NCI-H2081 treated with DMSO at 0.1 percent for 48 hours (cell line): Measurements from ENCODE around the gene FGFR1OP2.
"Not testable (repeated sequence)": the region's sequence is repeated elsewhere in the genome, so short reads cannot be mapped to it uniquely, and the experiment has no call there.

ENCODE experiments used
- DNase-seq: peaks from one replicate; lab custom pipeline; 2025; lab: John Stamatoyannopoulos, UW

The FGFR1OP2 gene

DNA sequence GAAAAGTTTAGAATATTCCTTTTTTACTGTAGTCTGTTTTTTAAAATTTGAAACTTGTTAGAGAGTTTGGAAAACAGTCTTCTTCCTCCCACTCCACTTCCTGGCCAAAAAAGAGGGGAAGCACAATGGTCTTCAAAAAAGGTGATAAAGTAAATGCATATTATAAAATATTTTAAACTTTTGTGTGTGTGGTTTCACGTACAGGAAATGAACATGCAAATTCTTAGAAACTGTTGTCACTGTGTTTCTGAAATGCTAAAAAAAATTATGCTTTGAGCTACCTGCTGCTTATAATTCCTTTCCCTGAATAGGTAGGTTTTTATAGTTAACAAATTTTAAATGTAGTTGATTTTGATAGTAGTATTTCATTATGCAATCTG is 2.9 kb downstream of the FGFR1OP2 start:
- DNase-seq = no peak

DNA sequence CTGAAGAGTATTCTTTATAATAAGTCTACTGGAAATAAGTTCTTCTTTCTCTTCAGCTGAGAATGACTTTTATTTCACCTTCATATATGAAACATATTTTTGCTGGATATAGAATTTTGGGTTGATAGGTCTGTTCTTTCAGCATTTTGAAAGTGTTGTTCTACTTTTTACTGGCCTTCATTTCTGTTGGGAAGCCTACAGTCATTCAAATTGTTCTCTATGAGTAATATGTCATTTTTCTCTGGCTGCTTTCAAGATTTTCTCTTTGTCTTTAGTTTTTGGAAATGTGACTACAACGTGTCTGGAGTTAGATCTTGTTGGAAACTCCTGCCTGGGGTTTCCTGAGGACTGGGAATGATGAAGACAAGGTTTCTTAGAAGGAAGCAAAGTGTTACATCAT is 10.0 kb downstream of the FGFR1OP2 start:
- DNase-seq = no peak

DNA sequence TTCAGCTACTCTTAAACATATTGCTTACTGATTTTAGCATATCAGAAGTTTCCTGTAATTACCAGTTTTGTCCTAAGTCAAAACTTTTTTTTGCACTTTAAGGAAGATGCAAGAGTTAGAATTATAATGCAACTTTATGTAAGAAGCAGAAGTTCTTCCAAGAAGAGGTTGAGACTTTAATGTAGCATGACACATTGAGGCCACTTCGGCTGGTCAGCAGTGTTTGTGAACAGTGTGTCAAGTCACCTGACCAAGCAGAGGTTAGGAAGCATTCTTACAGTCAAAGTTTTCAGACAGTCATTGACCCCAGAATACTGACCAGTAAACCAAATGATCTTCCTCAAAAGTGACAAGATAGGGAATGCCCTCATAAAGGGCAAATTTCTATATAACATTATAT is 15.2 kb downstream of the FGFR1OP2 start:
- no peak for DNase-seq

DNA sequence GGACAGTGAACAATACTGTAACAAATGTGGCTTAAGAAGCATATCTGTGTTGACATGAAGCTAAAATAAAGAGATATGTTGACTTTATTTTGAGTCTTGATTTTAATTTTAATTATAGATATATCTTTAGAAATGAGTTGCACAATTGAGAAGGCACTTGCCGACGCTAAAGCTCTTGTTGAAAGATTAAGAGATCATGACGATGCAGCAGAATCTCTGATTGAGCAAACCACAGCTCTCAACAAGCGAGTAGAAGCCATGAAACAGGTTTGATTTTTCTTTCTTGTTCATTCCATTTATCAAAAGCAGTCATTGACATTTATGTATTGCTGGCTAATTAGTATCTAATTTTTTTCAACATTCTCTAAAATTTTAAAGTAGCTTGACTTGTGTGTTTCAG is 15.8 kb downstream of the FGFR1OP2 start:
- no peak for DNase-seq

DNA sequence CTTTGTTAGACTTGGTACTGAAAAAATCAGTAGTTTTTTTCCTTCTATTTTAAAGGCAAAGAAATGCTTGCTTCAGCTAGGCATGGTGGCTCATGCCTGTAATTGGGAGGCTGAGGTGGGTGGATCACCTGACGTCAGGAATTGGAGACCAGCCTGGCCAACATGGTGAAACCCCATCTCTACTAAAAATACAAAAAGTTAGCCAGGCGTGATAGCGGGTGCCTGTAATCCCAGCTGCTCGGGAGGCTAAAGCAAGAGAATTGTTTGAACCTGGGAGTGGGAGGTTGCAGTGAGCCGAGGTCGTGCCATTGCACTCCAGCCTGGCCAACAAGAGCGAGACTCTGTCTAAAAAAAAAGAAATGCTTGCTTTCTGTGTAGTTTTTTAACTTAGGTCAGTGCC is 23.1 kb downstream of the FGFR1OP2 start:
- not testable (repeated sequence) for DNase-seq

DNA sequence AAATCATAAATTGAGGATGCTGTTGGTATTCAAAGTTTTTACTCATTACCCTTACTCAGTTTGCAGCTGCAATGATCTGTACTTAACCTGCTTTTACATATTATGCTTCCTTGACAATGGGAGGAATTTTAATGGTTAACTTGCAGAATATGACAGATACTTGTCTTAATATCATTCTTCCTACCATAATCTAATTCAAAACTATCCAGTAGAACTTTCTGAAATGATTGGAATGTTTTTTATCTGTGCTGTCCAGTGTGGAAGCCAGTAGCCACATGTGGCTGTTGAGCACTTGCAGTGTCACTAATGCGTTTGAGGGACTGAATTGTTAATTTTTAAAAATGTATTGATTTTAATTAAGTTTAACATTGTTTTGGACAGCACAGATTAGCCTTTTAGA is 23.5 kb downstream of the FGFR1OP2 start:
- no peak for DNase-seq

DNA sequence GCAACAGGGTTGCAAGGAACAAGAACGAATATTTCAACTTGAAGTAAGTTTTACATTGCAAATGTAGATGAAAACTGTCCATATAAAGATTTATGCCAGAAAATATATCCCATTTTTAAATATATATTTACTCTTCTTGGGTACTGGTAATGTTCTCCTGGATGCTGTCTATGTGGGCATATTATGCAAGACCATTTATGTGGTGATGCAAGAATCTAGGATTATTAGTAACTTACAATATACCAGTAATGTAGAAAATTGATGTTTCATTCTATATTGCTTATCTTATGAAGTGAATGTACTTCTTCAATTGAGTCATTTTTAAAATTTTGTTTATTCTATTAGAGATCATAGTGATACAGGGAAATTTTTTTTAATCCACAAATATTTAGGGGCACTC is 25.1 kb downstream of the FGFR1OP2 start:
- DNase-seq = no peak

DNA sequence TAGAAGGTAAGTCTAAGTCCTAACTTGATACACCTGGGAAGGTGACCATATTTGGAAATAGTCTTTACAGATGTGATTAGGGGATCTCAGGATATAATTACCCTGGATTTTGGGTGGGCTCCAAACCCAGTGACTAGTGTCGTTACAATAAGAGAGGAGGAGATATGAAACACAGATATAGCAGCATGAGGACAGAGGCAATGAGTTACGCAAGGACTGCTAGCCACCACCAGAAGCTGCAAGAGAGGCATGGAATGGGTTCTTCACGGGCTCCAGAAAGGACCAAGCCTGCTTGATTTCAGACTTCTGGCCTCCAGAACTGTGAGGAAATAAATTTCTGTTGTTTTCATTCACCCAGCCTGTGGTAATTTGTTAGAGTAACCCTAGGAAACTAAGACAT is 28.6 kb downstream of the FGFR1OP2 start:
- DNase-seq = no peak

DNA sequence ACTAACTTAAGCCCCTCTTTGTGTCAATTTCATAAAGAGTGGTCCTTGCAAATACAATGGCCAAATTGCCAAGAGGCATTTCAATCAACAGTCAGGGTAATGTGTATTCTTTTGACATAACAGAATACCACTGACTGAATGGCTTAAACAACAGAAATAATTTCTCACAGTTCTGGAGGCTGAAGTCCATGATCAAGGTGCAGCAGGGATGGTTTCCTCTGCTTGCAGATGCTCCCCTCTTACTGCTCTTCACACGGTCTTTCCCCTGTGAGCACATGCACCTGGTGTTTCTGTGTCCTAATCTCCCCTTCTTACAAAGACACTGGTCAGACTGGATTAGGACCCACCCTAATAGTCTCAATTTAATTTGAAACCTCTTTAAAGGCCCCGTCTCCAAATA is 31.9 kb downstream of the FGFR1OP2 start:
- no peak for DNase-seq

DNA sequence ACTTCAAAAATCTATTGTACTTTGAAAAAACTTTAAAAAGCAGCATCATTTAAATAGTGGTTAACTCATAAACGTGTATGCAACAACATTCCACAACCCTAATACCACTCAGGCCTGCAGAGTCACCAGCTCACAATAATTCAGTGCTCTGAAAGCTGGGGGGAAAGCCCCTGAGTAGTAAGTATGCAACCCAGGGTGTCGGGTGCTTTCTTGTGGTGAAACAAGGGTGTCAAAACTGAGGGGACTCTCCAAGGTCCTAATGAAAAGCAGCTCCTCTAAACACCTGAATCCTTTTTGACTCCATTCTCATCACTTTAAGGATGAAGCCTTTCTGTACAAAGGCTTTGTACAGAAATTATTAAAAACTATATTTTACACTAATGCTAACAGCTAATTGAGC is 33.7 kb downstream of the FGFR1OP2 start:
- DNase-seq = no peak

DNA sequence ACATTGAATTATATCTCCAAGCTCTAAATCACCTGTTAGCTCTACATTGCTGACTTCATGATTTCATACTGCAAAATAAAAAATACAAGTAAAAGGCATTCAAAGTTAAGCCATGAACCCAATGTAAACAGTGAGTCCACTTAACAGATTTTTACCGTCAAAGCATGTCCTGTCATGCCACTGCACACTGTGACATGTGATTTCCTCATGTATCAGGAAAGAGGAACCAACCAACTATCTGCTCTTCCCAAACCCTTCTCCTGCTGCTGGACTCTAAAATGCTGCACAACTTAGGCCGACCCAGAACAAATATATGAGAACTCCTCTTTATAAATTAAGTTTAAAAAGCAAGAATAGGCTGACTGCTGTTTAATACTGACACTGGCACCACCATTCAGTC is 38.4 kb downstream of the FGFR1OP2 start:
- DNase-seq = no peak

DNA sequence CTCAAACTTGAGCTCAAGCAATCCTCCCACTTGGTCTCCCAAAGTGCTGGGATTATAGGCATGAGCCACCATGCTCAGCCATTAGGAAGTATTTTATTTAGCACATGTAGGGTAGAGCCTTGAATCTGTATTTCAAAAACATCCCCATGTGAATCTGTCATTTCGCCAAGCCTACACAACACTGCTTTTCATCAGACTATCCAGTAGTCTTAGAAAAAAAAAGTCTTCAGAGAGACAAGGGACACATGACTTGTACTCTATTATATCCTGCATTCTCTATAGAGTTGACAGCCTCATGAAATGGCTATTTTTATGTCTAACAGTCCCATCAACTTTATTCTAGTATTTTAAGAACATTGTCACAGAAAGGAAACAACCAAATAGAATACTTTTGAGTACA is 40.5 kb downstream of the FGFR1OP2 start:
- DNase-seq = no peak

DNA sequence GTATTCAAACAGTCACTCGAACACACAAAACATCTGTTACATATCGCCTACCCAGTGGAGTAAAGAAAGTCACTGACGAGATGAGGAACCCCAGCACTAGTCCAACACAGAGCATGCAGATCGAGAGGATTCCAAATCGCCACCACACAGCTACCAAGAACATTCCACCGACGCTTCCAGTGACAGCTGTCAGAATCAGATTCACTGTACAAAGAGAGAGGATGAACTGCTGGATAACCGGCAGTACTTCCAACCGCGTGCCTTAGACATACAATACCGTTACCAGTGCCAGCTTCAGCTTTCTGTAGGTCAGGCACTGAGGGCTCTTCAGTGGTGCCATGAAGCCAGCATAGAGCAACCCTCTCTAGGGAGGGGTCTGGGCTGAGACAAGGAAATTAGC is 41.5 kb downstream of the FGFR1OP2 start:
- no peak for DNase-seq

DNA sequence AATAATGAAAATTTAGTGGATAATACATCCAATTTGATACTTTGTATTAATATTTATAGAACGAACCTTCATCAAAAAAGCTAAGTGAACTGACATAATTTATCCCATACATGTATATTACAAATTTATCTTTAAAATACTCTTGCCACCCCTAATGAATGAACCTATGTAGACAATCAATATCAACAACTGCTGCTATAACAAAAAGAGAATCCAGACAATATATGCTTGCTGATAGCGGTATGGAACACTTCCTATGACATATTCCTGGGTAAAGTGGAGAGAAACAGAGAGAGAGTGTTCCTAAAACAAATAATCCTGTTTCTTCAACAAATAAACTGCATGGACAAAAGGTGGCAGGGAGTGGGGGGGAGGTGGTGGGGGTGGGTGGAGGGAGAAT is 44.6 kb downstream of the FGFR1OP2 start:
- DNase-seq = no peak

DNA sequence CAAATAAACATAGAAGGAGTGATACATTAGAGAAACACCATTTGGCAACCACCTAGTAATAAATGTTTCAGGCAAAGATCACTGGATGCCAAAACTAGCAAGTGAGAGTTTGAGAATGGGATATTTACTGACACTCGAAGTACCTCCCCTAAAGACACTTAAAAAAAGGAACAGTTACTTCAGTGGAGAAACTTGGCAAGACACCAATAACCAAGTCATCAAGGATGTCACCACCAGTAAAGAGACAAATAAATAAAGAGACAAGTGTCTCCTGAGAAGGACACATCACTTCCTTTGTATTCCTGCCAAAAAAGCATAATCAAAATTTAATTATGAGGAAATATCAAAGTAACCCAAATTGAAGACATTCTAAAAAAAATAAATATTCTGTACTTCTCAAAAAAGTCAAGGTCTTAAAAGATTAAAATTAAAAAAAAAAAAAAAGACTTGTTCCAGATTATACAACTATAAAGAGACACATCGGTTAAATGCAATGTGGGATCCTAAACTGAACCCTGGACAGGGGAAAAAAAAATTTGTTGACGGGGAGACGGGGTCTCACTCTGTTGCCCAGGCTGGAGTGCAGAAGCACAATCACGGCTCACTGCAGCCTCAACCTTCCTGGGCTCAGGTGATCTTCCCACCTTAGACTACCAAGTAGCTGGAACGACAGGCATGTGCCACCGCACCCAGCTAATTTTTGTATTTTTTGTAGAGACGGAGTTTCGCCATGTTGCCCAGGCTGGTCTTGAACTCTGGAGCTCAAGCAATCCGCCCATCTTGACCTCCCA is 49.6 kb downstream of the FGFR1OP2 start:
- no peak for DNase-seq

DNA sequence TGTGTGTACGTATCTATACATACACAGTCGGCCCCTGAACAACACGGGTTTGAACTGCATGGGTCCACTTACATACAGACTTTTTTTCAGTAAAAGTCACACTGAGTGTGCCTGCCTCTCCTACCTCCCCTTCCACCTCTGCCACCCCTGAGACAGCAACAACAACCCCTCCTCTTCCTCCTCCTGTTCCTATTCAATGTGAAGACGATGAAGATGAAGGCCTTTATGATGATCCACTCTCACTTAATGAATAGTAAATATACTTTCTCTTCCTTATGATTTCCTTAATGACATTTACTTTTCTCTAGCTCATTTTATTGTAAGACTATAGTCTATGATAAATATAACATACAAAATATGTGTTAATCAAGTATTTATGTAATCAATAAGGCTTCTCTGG is 50.4 kb downstream of the FGFR1OP2 start:
- no peak for DNase-seq

DNA sequence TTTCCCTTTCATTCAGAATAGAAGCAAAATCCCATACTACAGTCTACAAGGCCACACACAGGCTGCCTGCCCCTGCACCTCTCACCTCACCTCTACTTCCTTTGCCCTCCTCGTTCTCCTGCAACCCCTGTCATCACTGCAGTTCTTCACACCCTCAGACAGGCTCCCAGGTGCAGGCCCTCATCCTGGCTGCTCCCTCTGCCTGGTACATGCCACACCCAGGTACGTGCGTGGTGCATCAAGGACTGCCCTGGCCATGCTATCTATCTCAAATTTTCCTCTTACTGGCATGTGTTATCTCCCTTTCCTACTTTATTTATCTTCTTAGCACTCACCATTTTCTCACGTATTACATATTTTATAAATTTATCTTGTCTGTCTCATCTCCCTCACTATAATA is 51.6 kb downstream of the FGFR1OP2 start:
- no peak for DNase-seq

DNA sequence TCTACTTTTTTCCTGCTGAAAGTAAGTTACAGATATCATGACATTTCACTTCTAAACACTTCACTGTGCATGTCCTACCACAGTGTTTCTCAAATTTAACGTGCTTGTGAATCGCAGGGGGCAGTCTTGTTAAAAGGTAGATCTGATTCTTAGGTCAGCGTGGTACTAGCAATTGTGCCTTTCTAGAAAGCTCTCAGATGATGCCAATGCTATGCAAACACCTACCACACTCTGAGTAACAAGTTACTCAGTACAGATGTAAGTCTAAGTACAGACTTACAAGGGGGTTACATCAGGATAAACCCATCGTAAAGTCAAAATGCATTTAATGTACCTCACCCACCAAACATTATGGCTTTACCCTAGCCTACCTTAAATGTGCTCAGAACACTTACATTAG is 53.6 kb downstream of the FGFR1OP2 start:
- no peak for DNase-seq

DNA sequence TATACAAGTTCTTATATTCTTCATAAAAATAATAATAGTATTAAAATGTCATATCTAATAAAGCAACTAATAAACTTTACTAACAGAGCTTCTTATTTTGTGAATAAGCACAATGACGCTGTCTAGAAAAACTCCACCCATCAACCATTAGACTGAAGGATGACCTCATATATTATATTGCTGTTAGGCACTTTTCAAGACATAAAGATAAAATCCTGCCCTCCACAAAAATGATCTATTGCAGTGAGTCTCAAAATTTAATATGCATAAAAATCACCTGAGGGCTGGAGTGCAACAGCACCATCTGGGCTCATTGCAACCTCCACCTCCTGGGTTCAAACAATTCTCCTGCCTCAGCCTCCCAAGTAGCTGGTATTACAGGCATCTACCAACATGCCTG is 55.8 kb downstream of the FGFR1OP2 start:
- no peak for DNase-seq

DNA sequence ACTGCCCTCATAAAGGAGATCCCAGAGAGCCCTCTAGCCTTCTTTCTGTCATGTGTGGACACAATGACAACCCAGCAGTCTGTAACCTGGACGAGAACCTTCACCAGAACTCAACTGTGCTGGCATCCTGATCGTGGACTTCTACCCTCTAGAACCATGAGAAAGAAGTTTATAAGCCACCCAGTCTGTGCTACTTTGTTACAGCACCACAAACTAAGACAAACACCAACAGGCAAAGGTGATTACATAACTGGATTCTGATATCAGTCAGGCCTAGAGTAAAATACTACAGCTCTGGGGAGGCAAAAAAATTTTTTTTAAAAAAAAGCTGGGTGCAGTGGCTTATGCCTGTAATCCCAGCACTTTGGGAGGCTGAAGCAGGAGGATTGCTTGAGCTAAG is 57.4 kb downstream of the FGFR1OP2 start:
- DNase-seq = no peak

DNA sequence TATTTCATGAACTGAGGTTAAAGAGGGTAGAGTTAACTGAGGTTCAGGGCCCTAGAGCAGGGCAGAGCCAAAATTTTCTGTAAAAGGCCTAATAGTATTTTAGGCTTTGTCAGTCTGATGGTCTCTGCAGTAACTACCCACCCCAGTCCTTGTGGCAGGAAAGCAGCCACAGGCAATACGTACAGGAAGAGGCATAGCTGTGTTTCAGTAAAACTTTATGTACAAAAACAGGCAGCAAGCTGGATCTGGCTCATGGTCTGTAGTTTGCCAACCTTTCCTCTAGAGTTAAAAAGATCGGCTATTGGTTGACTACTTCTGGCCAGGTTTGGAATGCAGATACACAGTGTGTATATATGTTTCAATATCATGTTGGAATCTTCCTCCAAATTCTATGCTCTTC is 58.7 kb downstream of the FGFR1OP2 start:
- no peak for DNase-seq

DNA sequence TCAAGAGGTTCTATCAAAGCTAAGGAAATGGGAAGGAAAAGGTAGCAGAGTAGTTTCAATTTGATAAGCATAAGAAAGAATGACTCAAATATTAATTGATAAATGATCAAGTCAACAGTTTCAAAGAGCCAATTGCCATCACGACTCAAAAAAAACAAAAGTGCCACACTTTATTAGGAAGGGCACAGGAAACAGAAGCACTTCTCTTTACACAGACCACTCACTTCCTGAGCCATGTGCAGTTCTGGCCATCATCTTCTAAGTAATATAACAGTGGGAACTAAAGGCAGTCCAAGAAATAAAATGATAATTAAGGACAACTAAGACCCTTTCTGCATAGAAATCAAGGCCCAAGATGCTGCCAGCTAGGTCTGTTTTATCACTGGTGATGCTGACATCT is 62.7 kb downstream of the FGFR1OP2 start:
- DNase-seq = no peak

DNA sequence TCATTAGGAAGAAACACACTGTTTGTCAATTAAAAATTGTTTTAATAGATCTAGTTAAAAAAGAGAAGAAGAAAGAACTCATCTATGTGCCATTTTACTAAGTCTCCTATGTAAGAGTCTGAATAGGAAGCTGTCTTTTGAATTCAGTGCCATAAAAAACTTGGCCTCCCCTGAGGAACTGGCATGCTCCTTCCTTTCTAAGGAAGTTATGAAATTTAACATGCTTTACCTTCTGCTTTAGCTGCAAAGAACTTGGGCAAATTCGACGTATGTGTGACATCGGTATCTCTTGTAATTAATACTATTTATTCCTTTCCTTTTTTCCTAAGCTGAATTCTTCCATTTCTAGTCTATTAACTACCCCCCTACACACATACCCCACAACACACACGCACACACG is 63.4 kb downstream of the FGFR1OP2 start:
- DNase-seq = no peak

DNA sequence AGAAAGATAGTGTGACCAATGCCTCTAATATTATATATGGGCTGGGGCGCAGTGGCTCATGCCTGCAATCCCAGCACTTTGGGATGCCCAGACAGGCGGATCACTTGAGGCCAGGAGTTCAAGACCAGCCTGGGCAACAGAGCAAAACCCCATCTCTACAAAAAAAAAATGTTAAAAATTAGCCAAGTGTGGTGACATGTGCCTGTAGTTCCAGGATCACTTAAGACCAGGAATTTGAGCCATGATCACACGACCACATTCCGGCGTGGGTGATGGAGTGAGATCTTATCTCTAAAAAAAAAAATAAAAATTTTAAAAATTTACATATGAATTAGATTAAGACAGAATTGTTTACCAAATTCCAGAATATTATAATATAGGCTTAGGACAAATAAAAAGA is 63.9 kb downstream of the FGFR1OP2 start:
- no peak for DNase-seq
